ENCODE measurements around the gene FGF3.

FGF3 gene

GRCh38 chr11:69818603-69819441 is at the start of gene FGF3:
Gene FGF3 (minus strand): TSS chr11:69819416. CDS start chr11:69818933, 483 bp downstream.
- intact Hi-C loops (cut with DNase I), result no loop called here
- DNase-seq, result no peak

DNA sequence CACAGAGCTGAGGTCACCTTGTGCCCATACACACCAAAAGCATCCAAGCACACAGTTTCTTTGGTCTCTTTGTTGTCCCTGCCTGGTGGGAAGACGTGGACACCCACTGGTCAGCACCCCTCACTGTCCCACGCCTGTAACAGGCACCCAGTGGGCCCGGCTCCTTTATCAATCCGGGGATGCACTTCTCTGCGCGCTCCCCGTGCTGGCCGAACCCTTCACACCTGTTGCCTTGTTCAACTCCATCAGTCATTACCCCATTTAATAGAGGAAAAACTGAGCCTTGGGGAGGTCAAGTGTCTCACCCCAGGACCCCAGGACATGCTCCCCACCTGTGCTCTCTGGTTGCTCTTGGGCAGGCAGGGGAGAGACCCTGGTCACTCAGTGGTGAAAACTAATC is 49.7 kb upstream of the FGF3 start:
- intact Hi-C loops (cut with DNase I), result no loop called here
- DNase-seq, result peak in 3 of 42 donors; percentile 2 to 18 (median 8)

- DNase-seq, result peak in 3 of 42 donors; percentile 3 to 11 (median 11)
- intact Hi-C loops (cut with DNase I), result no loop called here
Observed at GRCh38 chr11:69868006-69868810, 49.0 kb upstream of the FGF3 start.

DNA sequence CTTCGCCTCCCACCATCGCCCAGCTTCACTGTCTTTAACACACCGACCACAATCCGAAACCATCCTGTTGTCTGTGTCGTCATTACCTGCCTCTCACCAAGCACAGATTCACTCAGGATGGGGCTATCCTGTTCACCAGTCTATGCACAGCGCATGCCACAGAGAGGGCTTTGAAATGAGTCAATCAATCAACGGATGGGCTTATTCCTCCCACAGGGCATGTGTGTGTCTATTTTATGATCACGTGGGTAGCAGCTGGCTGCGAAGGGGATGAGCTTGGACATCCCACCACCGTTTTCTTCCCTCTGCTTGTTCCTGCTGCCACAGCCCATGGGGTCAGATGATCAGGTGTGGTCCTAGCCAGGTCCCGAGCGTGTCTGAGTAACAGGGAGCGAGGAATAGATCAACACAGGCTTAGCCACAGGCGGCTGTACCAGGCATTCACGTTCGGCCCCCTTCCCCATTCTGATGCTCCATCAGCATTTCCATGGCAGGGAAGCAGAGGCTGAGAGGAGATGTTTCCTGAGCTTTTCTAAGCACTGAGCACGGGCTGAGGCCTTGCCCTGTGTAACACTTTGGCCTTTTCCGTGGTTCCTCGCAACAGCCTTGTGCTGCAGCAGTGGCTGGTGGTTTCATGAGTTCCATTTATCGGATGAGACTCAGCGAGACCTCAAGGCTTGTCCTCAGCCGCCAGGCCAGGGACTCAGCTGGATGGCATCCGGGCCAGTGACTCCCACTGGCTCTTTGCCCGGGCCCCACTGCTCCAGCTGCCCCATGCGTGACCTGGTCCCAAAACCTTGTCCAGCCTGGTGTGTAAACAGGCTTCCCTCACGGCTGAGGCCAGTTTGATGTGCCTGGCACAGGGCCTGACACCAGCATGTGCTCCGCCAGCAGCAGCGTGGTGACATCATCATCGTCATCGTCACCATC is 48.1 kb upstream of the FGF3 start:
- intact Hi-C loops (cut with DNase I), result no loop called here
- peak in 26 of 42 donors; percentile 9 to 66 (median 33) for DNase-seq

DNA sequence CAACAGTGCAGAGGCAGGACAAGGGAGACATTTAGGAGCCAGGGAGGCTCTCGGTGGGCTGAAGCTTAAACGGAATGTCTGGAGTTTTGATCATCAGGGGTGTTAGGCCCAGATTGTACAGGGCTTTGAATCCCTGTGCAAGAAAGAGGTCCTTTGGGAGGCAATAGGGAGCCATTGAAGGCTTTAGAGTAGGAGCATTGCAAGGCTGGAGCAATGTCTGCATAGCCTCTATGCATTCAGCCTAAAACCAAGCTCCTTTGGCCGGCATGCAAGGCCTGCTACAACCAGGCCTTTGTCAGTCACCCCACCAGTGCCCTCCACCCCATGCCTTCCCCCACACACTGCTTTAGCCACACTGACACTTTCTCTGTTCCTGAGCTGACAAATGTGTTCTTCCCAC is 47.4 kb upstream of the FGF3 start:
- intact Hi-C loops (cut with DNase I), result no loop called here
- DNase-seq, result peak in 1 of 42 donors; percentile 4

DNA sequence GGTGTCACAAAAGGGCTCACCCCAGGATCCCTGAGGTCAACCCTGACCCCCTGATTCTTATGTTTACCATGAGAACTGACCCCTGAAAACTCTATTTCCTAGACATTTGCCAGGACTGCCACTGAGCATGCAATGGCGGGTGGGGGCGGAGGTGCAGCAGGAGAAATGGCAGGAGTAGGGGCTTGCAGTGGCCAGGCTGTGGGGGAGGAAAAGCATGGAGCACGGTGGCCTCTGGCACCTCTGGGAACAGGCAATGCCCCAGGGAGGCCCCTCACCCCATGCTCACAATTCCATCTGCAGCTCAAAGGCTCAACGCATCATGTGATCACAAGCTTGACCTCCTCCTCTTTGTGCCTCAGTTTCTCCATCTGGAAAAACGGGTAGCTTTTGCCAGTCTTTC is 46.5 kb upstream of the FGF3 start:
- peak in 3 of 42 donors; percentile 1 to 14 (median 2) for DNase-seq
- intact Hi-C loops (cut with DNase I), result no loop called here

DNA sequence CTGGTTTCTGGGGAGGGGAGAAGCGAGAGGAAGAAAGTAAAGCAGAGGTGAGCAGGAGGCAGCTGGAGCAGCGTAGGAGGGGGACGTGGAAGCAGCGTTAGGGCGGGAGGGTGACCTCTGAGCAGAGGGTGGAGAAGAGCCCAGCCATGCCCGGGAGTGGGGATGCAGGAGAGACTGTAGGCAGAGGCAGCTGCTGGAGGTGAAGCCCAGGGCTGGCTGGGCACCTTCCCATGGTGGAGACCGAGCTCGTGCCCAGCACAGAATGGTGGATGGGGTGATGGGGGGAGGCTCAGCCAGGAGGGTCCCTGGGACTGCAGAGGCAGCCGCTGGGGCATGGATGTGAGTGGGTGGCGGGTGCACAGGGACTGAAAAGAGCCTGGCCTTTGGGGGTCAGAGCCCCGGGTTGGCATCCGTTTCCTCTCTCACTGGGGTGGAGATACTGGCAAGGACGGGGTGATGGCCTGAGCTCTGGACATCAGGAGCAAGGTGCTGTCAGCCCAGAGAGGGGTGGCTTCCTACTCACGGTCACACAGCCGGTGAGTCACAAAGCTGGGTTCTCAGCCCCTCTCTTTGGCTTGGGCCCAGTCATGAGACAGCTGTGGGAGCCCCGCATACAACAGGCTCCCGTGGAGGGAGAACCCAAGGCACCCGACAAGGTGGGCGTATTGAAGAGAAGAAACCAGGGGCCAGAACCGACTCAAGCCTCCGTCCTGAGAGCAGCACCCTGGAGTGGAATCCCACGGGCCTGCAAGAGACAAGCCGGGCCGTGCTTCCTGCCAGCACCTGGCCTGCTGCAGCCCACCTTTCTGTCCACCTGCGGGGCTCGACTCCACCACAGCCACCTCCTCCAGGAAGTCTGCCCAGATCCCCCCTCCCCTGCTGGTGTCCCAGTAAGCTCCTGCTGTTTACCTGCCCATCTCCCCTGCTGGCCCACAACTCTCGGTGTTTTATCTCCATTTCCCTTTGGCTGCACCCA is 45.8 kb upstream of the FGF3 start:
- intact Hi-C loops (cut with DNase I), result no loop called here
- peak in 2 of 42 donors; percentile 11 to 15 for DNase-seq

GRCh38 chr11:69863544-69864200 is 44.5 kb upstream of the FGF3 start:
- DNase-seq, result peak in 2 of 42 donors; percentile 0 to 12
- intact Hi-C loops (cut with DNase I), result no loop called here

- DNase-seq, result peak in 2 of 42 donors; percentile 8 to 11
Observed at GRCh38 chr11:69862797-69863543, 43.8 kb upstream of the FGF3 start.

GRCh38 chr11:69862331-69862771 is 43.1 kb upstream of the FGF3 start:
- intact Hi-C loops (cut with DNase I), result no loop called here
- DNase-seq, result peak in 2 of 42 donors; percentile 1 to 8

More at GRCh38 chr11:69862797-69863543, 43.8 kb upstream of the FGF3 start:
- intact Hi-C loops (cut with DNase I), result no loop called here

DNA sequence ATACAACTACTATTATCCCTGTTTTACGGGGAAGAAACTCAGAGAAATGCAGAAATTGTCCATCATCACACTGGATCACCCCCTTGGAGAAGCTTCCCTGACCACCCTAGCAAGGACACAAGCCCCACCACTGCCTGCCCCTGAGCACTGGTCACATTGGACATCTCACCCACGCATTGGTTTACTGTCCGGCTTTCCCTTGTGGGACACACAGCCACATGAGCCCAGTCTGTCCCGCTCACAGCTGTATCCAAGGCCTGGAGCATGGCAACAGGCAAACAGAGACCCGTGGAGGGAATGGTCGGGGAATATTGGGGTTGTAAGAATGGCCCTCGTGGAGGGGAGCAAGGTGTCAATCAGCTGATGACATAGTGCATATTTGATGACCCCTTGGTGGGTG is 42.7 kb upstream of the FGF3 start:
- peak in 1 of 42 donors; percentile 18 for DNase-seq
- intact Hi-C loops (cut with DNase I), result no loop called here

- intact Hi-C loops (cut with DNase I), result no loop called here
- DNase-seq, result peak in 3 of 42 donors; percentile 3 to 9 (median 7)
Observed at GRCh38 chr11:69860796-69861445, 41.7 kb upstream of the FGF3 start.

DNA sequence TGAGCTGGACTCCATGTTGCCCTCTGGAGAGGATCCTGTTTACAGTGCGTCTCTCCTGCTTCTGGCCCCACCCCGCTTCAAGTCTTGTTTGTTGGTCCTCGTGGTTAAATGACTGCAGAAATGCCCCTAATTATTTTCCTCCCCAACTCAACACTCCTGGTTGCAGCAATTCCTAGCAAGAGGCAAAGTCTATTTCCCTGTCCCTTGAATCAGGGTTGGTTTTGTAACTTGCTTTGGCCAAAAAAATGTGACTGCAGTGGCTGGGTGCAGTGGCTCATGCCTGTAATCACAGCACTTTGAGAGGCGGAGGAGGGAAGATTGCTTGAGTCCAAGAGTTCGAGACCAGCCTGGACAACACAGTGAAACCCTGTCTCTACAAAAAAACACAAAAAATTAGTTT is 41.0 kb upstream of the FGF3 start:
- peak in 1 of 42 donors; percentile 2 for DNase-seq
- intact Hi-C loops (cut with DNase I), result no loop called here

- DNase-seq, result peak in 2 of 42 donors; percentile 5 to 11
- intact Hi-C loops (cut with DNase I), result no loop called here
Observed at GRCh38 chr11:69859275-69859934, 40.2 kb upstream of the FGF3 start.

DNA sequence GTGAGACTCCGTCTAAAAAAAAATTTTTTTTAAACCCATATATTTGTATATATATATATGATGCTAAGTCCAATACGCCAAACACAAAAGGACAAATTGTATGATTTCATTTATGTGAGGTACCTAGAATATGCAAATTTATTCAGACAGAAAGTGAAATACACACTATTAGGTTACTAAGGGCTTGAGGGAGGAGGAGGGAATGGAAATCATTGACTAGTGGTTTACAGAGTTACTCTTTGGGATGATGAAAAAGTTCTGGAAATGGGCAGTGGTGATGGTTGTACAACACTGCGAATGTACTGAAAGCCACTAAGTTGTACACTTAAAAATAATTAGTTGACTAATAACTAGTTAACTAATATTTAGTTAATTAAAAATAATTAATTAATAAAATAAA is 36.2 kb upstream of the FGF3 start:
- intact Hi-C loops (cut with DNase I), result no loop called here
- no peak for DNase-seq
